ENCODE measurements around the gene BMPR2.
A peak's percentile ranks its signal among the peaks of the same experiment; 100 is the strongest.
"Not testable (repeated sequence)": the region's sequence is repeated elsewhere in the genome, so short reads cannot be mapped to it uniquely, and the experiment has no call there.

Gene BMPR2

GRCh38 chr2:202542142-202542541 is 166.0 kb downstream of the BMPR2 start:
- DNase-seq = no peak

GRCh38 chr2:202545523-202545922 is 169.4 kb downstream of the BMPR2 start:
- DNase-seq = no peak

- DNase-seq = no peak
Measured at GRCh38 chr2:202545931-202546330, 169.8 kb downstream of the BMPR2 start.

- not testable (repeated sequence) for DNase-seq
Measured at GRCh38 chr2:202546499-202547141, 170.5 kb downstream of the BMPR2 start.

GRCh38 chr2:202548240-202548639 is 172.1 kb downstream of the BMPR2 start:
- DNase-seq = no peak

GRCh38 chr2:202551000-202551399 is 174.9 kb downstream of the BMPR2 start:
- DNase-seq = not testable (repeated sequence)

- no peak for DNase-seq
Measured at GRCh38 chr2:202555356-202555755, 179.2 kb downstream of the BMPR2 start.

- DNase-seq = no peak
Measured at GRCh38 chr2:202560200-202560599, 184.1 kb downstream of the BMPR2 start.

GRCh38 chr2:202564226-202564625 is 188.1 kb downstream of the BMPR2 start:
- DNase-seq = no peak

GRCh38 chr2:202566286-202566685 is 190.2 kb downstream of the BMPR2 start:
- no peak for DNase-seq

- DNase-seq = no peak
Measured at GRCh38 chr2:202574541-202574940, 198.4 kb downstream of the BMPR2 start.

- DNase-seq = not testable (repeated sequence)
Measured at GRCh38 chr2:202575194-202575593, 199.1 kb downstream of the BMPR2 start.

- DNase-seq = no peak
Measured at GRCh38 chr2:202577250-202578183, 201.4 kb downstream of the BMPR2 start.

GRCh38 chr2:202582846-202583245 is 206.7 kb downstream of the BMPR2 start:
- DNase-seq = not testable (repeated sequence)

- no peak for DNase-seq
Measured at GRCh38 chr2:202583709-202584219, 207.6 kb downstream of the BMPR2 start.

- peak; percentile 85 for DNase-seq
Measured at GRCh38 chr2:202588647-202589581, 212.8 kb downstream of the BMPR2 start.

GRCh38 chr2:202589582-202589949 is 213.4 kb downstream of the BMPR2 start:
- no peak for DNase-seq

GRCh38 chr2:202592566-202592965 is 216.4 kb downstream of the BMPR2 start:
- no peak for DNase-seq

- DNase-seq = no peak
Measured at GRCh38 chr2:202599105-202599504, 223.0 kb downstream of the BMPR2 start.

GRCh38 chr2:202599911-202600310 is 223.8 kb downstream of the BMPR2 start:
- DNase-seq = no peak

- no peak for DNase-seq
Measured at GRCh38 chr2:202604699-202605098, 228.6 kb downstream of the BMPR2 start.

- DNase-seq = no peak
Measured at GRCh38 chr2:202605174-202605573, 229.0 kb downstream of the BMPR2 start.

All from retina (tissue), 1 donor.